Loucy (cell line): ENCODE measurements around the gene NBAS.
"Not testable (repeated sequence)": the region's sequence is repeated elsewhere in the genome, so short reads cannot be mapped to it uniquely, and the experiment has no call there.

Experiments used
- EZH2phosphoT487 ChIP-seq: fragments of 200-600 bp; IDR thresholded peaks from 2 replicates; pipeline ENCODE4 v1.6.1; 2018; ENCODE audit warnings: antibody characterized with exemption, mild to moderate bottlenecking, moderate library complexity, borderline replicate concordance
- TF ChIP-seq, protein P1 (sequence below): fragments of 200-600 bp; sonication (generic); conservative IDR thresholded peaks from 2 replicates; pipeline ENCODE4 v1.5.1; 2014; ENCODE audit warnings: mild to moderate bottlenecking, antibody characterized with exemption, low read length

DNA sequence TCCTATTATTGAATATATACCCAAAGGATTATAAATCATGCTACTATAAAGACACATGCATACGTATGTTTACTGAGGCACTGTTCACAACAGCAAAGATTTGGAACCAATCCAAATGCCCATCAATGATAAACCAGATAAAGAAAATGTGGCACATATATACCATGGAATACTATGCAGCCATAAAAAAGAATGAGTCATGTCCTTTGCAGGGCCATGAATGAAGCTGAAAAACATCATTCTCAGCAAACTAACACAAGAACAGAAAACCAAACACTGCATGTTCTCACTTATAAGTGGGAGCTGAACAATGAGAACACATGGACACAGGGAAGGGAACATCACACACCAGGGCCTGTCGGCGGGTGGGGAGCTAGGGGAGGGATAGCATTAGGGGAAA lies 310.2 kb downstream of the NBAS start:
- TF ChIP-seq, protein P1, sequence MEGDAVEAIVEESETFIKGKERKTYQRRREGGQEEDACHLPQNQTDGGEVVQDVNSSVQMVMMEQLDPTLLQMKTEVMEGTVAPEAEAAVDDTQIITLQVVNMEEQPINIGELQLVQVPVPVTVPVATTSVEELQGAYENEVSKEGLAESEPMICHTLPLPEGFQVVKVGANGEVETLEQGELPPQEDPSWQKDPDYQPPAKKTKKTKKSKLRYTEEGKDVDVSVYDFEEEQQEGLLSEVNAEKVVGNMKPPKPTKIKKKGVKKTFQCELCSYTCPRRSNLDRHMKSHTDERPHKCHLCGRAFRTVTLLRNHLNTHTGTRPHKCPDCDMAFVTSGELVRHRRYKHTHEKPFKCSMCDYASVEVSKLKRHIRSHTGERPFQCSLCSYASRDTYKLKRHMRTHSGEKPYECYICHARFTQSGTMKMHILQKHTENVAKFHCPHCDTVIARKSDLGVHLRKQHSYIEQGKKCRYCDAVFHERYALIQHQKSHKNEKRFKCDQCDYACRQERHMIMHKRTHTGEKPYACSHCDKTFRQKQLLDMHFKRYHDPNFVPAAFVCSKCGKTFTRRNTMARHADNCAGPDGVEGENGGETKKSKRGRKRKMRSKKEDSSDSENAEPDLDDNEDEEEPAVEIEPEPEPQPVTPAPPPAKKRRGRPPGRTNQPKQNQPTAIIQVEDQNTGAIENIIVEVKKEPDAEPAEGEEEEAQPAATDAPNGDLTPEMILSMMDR = not testable (repeated sequence)
- not testable (repeated sequence) for TF ChIP-seq EZH2phosphoT487
